HCEC 1CT (cell line): ENCODE results near the gene RMND1.
"Not testable (repeated sequence)": the region's sequence is repeated elsewhere in the genome, so short reads cannot be mapped to it uniquely, and the experiment has no call there.

Experiments
- DNase-seq: peaks from one replicate; pipeline ENCODE4 v3.0.0-alpha.2; 2017

Gene RMND1

DNA sequence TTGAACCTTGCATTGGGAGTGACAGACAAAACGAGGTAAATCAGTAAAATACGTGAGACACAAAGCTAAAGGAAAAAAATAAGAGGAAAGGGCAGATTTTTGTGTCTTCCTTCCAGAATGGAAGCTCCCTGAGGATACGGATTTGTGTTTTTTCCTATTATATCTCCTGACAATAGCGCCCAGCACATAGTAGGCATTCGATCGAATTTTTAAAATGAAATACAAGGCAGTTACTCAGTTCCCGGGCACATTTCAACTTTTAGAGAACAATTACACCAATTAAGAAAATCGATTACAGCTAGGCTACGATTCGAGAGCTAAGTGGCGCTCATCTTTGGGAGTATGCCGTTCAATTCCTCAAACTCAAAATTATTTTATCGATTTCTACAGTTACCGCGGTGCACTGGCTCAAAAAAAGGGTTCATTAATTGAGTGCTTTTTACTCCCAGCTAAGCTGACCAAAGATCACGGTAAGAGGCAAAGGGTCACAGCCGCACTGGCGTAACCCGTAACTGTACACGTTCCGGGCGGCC, 443 bp downstream of the RMND1 start:
- DNase-seq = no peak

DNA sequence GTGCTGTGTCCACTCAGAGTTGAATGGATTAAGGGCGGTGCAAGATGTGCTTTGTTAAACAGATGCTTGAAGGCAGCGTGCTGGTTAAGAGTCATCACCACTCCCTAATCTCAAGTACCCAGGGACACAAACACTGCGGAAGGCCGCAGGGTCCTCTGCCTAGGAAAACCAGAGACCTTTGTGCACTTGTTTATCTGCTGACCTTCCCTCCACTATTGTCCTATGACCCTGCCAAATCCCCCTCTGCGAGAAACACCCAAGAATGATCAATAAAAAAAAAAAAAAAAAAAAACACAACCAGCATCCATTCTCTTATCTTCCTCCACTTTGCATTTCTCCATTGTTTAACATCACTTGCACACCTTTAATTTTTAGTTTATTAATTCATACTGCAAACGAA, 998 bp downstream of the RMND1 start:
- not testable (repeated sequence) for DNase-seq

DNA sequence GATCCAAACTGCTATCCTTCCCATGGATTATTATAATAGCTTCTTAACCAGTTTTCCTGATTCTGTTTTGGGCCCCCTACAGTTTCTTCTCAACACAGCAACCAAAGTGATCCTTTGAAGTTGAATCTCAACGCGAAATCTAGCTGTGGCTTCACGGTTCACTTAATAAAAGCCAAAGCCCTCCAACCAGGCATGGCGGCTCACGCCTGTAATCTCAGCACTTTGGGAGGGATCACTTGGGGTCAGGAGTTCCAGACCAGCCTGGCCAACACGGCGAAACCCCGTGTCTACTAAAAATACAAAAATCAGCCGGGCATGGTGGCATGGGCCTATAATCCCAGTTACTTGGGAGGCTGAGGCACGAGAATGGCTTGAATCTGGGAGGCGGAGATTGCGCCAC, 3.3 kb downstream of the RMND1 start:
- DNase-seq = peak; percentile 21

DNA sequence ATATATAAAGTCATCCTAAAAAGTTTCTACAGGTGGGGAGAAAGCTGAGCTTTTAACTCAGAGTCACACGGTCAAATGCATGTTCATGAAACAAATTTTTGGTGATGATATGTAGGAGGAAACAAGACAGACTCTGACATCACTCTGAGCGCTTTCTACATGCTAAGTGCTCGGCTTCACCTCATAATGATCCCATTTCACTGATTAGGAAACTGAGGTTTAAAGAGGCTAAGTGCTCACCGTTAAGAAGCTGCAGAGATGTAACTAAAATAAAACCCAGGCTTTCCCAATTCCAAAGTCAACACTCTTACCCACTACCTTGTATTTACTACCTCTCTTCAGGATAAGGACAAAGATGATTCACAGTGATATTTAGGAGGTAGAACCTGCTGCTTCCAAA, 4.7 kb downstream of the RMND1 start:
- DNase-seq = no peak

DNA sequence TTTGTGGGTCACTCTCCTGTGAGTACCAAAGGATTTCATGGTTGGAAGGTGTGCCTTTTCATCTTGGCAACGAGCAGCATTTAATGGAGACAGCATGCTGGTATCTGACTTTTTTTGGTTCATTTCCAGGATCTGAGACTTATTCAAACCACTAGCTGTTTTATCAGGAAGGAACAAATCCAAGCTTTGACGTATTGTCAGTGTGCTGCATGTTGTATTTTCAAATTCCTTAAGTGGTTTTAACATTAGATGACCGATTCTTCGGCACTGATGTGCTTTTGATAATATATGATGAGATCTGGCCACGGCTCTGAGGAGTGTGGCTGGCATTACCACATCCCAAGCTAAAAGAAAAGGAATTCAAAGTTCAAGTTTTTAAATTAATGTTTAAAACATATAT, 6.4 kb downstream of the RMND1 start:
- peak; percentile 10 for DNase-seq

DNA sequence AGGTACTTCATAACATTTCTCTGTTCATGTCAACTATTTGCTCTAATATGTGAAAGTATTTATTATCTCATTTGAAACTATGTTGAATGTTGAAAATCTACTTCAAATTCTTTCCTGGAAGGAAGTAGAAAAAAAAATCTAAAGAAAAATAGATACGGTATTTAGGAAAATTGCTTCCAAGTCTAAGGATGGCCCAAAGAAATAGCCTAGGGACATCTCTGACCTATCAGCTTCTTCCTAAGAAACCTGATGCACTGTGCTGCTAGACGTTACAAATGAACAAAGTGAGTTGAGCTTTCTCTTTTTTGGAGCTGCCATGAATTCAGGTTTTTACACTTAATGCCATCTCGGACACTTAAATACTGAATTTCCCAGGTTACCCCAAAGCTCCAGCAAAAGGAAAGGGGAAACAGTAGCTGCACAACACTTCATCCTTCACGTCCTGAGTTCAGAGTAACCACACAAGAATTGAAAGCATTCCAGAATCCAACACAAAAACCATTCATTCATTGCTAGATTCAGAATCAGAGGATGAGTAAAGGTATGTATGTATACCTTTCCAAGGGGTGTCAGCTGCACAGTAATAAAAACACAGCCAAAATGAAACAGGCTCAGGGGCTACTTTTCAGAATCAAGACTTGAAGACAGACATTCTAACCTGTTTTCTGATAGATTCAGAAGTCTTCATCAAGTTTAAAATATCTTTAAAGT, 7.9 kb downstream of the RMND1 start:
- no peak for DNase-seq

DNA sequence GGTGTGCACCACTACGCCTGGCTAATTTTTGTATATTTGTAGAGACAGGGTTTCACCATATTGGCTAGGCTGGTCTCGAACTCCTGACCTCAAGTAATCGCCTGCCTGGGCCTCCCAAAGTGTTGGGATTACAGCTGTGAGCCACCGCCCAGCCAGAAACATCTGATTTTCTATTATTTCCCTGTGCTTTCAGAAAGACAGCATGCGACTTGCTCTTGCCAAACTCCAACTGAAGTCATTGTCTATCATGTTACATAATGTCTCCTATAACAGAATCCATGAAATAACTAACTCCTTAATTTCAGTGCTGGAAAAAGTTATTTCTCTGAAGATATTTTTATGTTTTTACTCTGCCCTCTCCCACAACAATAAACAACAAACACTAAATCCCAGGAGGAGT, 8.5 kb downstream of the RMND1 start:
- no peak for DNase-seq

DNA sequence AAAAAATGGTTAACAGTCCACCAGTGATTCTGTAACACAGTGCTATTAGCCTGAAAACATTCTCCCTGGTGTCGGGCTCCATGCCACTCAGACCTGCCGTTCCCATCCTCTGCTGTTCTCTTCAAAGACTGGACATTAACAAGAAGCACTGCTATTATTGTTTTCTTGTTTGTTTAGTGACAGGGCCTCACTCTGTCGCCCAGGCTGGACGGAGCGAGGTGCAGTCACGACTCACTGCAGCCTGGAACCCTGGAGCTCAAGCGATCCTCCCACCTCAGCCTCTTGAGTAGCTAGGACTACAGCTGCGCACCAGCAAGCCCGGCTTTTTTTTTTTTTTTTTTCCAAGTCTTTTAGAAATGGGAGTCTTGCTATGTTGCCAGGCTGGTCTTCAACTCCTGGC, 9.6 kb downstream of the RMND1 start:
- DNase-seq = no peak

DNA sequence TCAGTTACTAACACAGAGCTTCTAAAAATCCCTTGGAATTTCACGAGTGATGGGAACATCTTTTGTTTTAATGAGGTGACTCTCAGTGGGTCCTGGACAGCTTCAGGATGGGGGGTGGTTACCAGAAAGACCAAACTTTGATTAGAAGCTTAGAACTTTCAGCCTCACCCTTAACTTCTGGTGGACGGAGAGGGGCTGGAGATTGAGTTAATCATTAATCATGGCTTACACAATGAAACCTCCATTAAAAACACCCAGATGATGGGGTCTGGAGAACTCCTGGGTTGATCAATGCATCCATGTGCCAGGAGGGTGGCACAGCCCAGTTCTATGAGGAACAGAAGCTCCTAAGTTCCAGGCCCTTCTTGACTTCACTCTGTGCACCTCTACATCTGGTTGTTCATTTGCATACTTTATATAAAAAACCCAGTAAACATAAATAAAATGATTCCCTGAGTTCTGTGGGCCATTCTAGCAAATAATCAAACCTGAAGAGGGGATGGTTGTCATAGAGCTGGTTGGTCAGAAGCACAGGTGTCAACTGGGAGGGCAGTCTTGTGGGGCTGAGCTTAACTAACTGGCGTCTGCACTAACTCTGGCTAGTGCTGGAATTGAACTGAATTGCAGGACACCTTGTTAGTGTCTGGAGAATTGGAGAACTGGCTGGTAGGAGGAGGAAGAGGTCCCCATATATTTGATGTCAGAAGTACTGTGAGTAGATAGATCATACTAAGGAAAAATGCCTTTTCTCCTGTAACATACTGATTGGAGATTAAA, 10.3 kb downstream of the RMND1 start:
- no peak for DNase-seq

DNA sequence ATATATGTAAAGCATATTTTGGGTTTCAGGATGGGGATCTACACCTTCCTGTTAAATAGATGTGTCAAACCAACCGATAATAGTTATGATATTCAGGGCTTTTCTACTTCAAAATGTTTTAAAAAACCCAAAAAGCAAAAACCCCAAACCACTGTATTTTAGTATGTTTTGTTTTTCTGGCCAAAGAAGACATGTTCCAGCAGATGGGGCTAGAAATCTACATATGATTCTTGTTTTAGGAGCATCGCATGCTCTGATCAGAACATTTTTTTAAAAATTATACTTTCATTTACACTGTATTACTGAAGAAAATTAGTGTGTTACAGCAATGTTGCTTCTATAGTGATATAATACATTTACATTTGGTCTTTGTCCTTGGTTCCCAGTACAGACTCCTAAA, 11.0 kb downstream of the RMND1 start:
- DNase-seq = peak; percentile 3

DNA sequence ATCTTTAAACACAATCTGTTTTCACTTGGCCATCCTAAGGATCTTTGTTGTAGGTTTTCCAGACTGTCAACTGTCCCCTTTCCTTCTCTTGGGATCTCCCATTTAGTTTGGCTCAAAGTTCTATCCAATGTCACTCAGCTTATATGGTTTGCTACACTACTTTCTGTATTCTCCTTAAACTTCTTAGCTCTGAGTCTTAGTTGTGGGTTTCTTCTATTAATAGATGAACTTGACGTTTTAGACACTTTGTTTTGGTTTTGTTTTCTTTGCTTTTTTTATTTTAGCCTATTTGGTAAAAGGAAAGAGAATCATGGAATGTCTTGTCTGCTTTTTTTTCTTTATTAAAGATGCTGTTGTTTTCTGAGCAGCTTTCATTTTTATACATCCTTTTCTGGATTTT, 11.4 kb downstream of the RMND1 start:
- DNase-seq = no peak

DNA sequence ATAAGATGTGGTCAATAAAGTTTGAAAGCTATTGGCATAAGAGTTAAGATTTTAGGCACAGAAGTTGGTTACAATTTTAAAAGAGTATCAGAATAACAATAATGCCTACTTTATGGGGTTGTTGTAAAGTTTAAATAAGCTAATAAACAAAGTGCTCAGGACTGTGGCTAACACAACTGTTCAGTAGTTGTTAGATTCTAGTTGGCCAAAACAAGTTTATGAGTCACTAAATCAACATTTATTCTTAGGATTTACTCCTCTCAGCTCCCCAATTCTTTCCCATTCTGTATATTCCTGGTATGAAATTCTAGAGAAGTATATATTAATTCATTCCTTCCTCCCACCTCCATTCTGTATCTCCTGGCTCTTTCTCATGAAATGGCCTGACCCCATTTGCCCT, 14.5 kb downstream of the RMND1 start:
- DNase-seq = peak; percentile 40

DNA sequence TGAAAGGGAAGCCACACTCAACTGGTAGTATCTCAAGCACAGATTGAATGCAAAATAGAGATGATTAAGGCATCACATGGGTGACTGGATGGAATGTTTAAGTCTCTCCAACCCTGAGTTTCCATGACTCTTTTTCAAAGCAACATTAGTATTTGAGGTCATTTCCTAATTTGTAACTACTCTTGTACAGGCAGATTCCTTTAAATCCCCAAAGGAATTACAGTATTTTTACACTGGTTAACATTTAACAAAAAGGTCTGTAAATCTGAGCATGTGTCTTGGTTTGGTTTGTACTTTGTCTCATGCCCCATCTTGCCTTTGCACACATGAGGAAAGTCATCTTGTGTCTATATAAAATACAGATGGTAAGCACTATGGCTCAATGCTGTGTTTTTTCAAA, 15.1 kb downstream of the RMND1 start:
- DNase-seq = no peak

DNA sequence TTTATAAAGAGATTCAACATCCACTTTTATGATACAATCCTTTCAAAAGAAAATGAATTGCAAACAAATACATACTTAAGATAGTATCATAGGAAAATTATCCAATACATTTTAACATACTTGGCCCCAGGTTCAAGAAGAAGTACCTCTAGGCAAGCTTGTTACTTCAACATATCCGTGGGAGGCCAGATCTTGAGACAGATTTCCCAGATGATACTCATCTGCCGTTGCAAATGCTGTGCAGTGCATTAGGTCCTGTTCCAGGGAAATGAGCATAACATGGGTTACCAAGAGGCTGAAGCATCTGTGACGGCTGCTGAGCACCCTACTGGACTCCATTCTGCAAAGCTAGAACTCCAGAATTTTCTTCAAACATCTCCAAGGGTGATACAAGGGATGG, 15.6 kb downstream of the RMND1 start:
- DNase-seq = no peak

DNA sequence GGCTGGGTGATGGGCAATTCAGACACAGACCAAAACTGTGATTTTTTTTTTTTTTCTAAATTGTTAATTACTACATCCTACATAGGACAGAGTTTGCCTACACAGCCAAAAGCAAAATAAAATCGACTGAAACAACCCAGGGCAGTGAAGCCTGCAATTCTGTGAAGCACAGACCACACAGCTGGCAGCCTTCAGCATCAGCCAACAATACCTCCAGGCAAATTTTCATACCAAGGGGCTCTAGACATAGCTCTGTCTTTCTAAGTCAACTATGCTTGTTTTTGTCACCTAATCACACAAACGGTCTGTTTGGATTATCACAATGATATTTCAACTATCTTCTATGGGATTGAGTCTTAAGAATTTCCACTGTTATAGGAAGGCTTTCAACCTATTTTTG, 17.6 kb downstream of the RMND1 start:
- DNase-seq = no peak

DNA sequence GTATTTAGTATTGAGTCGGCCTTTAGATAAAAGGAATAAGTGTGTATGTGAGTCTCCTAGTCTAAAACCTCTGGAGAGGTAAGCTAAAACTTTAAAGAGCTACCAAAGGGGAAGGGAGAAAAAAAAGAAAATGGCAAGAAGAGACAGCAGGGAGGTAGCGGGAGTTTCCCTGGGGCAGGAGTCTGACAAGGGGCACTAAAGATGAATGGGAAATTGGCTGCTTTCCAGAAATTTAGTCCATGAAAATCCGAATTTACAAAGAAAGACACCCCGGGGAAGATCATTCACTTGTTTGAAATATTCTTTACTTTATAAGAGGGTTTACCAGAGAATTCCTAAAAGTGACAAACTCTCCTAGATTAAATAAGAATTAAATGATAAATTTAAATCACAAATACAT, 19.3 kb downstream of the RMND1 start:
- no peak for DNase-seq

DNA sequence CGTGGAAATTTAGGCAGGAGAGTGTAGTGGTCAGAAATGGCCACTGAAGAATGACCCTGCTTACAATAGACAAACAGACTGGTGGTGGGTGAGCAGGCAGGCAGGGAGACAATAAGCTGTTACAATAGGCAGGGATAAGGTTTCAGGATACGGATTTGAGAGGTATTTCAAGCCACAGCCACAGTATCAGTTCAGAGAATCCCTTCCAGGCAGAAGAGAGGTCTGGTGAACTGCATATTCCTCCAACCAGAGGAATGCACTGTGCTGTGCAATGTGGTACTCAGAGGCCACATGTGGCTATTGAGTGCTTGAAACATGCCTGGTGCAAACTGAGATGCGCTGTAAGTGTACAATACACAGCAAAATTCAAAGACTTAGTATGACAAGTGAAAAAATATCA, 20.6 kb downstream of the RMND1 start:
- no peak for DNase-seq

DNA sequence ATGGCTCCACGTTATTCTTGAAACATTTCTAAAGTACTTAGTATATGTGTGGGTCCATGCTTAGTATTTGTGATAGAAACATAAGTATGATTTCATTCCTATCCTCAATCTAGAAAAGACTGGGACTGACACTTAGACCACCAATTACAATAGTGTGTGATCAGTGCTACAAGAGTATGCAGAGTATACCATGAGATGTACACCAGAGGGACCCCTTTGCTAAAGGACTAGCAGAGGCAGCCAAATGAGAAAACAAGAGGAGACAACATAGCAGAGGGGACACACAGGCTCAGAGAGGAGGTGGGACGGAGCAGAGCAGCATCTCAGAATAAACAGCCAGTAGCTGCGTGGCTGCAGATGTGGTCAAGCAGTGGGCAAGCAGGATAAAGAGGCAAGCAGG, 21.0 kb downstream of the RMND1 start:
- no peak for DNase-seq

DNA sequence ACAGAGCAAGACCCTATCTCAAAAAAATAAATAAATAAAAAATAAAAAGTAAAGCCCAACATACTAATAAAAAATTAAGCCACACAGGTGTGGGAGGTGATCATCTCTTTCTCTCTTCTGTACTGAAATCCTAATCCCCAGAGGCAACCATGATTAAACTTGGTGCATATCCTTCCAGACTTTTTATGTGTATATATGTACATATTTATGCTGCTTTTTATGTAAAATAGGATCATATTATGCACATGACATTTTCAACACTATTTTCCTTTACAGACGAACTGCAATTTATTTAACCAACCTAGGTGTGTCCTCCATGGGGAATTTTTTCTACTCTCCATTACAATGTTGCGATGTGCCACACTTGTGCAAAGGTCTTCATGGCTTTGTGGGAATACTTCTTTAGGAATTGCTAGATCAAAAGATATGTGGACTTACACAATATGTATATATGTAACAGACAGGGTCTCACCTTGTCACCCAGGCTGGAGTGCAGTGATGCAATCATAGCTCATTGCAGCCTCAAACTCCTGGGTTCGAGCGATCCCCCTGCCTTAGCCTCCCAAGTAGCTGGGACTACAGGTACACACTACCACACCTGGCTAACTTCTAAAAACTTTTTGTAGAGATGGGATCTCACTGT, 23.7 kb downstream of the RMND1 start:
- no peak for DNase-seq

DNA sequence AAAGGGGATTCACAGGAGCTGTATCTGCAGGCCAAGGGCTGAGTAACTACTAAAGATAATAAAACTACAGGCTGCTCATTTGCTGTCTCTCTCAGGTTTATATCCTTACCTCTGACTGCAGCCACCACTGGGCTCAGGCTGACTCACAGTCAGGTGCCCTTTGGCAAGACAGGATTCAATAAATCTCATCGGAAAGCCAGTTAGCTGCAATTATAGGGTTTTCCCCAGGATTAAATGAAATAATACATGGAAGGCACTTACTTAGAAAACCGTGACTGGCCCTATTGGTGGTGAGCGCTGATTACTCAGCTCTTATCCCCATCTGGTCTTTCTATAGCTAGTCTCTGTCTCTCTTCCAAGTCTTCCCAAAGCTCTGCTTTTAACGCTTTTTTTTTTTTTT, 26.4 kb downstream of the RMND1 start:
- DNase-seq = no peak

DNA sequence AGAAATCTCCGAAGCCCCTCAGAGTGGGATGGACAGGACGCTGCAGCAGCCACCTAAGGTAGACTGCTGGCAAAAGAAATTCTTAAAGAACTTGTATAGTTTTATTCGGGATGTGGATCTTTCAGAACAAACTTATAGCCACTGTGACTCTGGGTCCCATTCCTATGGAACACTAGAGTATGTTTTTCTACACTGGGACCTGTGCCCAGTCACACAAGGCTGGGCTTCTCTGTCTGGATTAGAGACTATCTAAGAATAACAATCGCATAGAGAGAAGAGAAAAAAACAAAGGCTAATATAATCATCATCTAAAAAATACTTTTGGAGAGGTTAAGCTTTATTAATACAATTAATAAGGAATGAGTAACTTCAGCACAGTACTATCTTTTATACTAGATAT, 28.9 kb downstream of the RMND1 start:
- DNase-seq = no peak

DNA sequence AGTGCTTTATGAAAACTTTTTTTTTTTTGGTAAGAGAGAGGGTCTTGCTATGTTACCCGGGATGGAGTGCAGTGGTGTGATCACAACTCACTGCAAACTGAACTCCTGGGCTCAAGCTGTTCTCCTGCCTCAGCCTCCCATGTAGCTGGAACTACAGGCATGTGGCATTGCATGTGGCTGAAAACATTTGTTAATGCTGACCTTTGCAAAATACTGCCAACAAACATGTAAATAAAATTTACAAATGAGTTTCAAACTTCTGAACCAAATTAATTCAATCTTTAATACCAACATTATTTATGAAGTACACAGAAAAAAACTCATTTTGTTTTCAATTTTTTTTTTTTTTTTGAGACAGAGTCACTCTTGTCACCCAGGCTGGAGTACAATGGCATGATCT, 34.4 kb downstream of the RMND1 start:
- DNase-seq = no peak

DNA sequence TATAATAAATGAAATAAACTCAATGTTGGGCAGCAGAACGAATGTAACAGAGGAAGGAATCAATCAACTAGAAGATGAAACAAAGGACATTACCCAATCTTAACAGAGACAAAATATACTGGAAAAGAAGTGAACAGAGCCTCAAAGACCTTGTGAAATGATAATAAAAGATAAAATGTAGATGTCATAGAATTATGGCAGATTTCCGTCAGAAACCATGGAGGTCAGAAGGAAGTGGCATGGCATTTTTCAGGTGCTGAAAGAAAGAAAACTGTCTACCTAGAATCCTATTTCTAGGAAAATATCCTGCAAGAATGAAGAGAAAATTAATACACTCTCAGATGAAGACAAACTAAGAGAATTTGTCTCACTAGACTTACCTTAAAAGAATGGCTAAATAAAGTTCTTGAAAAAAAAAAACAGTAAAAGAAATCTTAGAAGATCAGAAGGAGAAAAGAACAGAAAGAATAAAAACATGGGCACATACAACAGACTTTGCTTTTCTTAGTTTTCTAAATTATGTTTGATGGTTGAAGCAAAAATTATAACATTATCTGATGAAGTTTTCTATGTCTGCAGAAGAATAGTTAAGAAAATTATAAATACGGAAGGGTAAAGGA, 37.2 kb downstream of the RMND1 start:
- no peak for DNase-seq
